ENCODE measurements around the gene TMEM63C. TPM values are rescaled to one million over a fixed set of nuclear protein-coding genes. Genes with fewer than 3 reads are reported as not detected.

TMEM63C gene
- total RNA-seq, 1 donor from 2014 or later = 1.4 TPM

DNA sequence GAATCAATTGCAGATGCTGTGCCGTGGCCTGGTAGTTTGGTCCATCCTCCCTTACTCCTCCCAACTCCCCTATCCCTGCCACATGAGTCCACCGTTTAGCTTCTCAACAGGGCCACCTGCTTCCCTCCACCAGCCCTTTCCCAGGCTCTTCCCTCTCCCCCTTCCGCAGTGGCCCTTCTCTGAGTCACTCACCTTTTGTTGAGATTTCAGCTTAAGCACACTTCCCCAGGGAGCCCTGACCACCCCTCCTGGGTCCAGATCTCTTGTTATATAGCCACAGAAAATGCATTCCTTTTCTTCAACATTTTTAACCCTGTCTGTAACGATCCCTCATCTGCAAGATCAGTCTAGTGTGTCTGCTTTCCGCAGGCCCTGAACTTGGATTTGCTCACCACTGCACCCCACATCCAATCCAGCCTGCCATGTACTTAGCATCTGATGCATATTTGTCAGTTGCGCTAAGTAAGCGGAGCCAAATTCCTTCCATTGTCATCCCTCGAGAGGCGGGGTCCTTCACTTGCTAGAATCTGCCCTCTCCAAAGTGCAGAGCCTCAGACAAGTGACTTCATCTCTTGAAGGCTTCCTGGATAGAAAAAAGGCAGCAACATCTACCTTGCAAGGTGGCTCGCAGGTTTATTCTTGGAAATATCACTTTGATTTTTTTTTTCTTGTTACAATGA is 41.1 kb downstream of the TMEM63C start:
- no peak for DNase-seq (ENCODE audit: low spot score)

DNA sequence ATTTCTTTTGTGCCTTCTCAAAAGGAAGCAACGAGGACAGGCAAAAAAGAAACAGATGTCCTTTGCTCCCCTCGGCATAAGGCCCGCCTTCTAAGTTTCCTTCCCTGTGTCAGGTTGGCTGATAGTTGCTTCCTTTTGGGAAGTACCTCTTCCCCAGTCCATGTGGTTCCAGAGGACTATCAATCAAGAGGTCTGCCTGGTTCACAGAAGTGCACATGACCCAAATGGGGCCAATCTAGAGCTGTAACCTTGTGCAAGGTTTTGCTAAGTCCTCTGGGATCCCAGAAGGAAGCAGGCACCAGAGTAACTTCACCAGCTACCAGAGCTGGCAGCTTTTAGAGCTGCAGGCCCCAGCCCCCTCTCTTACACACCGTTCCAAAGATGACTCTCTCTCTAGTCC is 42.6 kb downstream of the TMEM63C start:
- DNase-seq (ENCODE audit: low spot score) = no peak

DNA sequence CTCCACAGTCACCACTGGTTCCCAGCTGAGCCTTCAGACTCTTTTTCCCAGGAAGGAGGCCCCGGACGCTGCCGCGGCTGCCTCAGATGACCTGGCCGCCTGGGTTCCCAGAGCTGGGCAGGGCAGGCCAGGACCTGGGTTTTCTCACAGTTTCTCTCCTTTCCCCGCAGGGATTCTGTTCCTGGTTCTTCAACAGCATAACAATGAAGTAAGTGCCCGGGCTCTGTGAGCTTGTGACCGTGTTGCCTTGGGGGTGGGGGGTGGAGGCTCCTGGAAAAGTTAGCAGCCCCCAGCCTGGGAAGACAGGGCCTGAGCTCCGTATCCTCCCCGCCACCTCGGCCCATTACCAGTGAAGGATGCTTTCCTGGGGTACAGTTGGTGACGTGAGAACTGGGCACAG is 43.7 kb downstream of the TMEM63C start:
- no peak for DNase-seq (ENCODE audit: low spot score)

DNA sequence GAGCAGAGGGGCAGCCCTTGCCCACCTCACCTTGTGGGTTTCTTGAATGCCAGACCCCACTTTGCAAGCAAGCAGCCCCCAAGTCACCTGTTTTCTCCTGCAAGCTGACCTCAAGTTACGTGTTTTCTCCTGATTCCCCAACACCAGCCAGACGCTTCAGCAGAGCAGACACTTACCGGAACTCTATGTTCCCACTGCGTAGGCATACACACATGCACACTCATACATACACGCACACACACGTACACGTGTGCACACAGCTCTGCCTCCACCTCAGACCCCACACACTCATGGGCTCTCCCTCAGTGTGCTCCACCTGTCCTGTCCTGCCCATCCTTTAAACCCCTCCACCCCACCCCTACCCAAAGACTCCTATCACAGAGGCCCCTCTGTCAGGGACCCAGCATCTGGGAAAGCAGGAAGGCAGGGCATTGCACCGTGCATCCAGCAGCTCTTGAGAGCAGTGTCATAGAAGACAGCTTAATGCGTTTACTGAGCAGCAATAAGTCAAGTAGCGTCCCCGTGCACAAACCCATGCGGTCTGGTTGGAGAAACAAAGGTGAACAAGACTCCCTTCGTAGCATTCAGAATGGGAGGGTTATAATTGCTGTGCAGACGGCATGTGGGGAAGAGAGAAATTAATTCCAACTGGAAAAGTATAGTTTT is 44.4 kb downstream of the TMEM63C start:
- no peak for DNase-seq (ENCODE audit: low spot score)

DNA sequence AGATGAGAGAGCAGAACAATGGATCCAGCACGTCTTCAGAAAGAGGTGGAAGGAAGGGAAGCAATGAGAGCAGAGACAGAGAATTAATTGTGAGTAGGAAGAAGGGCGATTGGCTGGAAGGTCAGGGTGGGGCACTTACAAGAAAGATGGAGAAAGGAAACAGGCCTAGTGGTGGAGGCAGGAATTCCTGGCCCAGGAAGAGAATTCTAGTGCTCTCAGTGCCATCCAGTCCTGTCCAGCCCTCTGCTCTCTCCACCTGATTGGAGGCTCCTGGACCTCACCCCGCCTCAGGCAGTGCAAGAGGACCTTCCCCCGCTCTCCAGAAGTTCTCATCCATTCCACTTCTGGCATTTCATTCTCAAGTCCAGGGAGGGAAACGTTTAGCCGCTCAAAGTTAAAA is 46.5 kb downstream of the TMEM63C start:
- no peak for DNase-seq (ENCODE audit: low spot score)

DNA sequence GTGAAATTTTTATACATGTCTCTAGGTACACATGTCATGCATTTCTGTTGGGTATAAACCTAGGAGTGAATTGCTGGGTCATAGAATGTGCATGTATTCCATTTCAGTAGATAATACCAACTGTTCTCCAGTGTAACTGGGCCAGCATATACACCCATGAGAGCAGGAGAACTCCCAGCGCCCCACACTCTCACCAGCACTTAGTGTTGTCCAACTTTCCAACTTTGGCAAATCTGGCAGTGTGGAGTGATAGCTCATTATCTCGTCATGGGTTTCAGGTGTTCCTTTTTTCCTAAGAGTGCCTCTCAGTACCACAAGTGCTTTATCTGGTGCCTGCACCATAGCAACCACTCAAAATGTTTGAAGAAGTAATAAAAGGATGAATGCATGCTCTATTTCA is 49.3 kb downstream of the TMEM63C start:
- DNase-seq (ENCODE audit: low spot score) = no peak

DNA sequence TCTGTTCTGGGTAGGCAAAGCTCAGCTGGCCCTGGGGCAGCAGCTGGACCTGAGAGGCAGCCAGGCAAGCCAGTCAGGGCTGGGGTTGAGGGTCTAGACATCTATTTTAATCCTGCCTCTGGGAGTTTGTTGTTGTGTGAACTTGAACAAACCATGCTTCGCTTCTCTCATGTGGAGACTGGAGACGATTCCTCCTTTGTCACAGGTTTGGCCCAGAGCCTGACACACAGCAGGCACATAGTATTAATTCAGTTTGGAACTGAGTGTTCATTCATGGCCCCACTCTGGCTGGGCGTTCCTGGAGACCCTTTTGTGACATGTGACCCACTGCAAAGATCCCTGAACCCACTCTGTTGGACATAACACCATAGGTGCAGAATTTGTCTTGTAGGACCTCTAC is 50.1 kb downstream of the TMEM63C start:
- no peak for DNase-seq (ENCODE audit: low spot score)

DNA sequence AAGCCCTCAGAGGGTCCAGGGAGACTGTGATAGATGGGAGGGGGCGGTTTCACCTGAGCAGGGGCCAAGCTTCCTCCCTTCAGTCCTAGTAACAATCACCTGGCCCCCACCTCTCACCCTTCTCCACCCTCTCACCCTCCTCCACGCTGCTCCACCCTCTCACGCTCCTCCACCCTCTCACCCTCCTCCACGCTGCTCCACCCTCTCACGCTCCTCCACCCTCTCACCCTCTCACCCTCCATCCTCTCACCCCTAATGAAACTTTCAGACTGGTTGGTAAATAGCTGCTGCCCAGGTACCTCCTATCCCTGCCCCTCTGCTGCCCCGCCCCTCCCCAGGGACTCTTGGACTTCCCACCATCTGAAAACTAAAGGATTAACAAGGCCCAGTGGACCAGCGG is 55.2 kb downstream of the TMEM63C start:
- no peak for DNase-seq (ENCODE audit: low spot score)

DNA sequence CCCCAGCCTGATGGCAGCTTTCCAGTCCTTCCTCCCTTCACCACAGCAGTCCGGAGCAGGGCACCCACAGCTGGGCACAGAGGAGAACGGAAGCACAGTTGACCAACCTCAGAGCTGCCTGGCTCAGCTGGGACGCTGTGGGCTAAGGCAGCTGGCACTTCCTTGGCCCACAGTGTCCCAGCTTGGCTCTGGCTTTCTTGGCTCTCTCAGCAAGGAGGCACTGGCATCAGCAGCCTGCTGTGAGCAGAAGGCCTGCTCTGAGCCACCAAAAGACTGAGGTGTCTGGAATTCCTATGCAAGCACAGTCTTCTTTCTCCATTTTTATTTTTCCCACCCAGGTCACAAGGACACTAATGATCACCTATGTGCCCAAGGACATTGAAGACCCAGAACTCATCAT is 56.8 kb downstream of the TMEM63C start:
- no peak for DNase-seq (ENCODE audit: low spot score)

DNA sequence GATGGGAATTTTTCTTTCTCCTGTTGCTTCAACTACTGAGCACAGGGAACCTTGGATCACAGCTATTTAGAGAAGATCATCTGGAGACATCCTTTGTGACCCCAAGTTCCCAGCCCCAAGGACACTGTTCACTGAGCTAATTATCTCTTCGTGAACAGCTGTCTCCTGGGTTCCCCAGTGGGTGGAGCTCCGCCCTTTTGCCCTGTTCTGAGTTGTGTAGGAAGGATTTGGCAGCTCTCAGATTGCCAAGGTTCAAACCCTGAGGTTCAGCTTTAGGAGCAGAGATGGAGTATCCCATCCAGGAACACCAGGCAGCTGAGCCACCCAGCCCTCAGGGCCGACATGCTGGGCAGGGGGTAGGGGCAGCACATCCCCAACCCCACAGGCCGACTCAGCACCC is 57.4 kb downstream of the TMEM63C start:
- no peak for DNase-seq (ENCODE audit: low spot score)

DNA sequence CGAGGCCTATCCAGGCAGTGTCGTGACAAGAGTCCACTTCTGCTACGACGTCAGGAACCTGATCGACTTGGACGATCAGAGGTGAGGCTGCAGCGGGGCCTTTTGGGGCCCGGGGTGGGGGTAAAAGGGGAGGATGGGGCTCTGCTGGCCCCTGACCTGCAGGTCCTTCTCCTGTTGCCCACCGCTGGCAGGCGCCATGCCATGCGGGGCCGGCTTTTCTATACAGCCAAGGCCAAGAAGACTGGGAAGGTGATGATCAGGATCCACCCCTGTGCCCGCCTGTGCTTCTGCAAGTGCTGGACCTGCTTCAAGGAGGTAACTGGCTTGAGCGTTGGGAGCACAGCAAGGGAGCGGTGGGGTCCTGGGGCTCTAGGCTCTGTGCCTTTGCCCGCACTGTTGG is 57.8 kb downstream of the TMEM63C start:
- no peak for DNase-seq (ENCODE audit: low spot score)

DNA sequence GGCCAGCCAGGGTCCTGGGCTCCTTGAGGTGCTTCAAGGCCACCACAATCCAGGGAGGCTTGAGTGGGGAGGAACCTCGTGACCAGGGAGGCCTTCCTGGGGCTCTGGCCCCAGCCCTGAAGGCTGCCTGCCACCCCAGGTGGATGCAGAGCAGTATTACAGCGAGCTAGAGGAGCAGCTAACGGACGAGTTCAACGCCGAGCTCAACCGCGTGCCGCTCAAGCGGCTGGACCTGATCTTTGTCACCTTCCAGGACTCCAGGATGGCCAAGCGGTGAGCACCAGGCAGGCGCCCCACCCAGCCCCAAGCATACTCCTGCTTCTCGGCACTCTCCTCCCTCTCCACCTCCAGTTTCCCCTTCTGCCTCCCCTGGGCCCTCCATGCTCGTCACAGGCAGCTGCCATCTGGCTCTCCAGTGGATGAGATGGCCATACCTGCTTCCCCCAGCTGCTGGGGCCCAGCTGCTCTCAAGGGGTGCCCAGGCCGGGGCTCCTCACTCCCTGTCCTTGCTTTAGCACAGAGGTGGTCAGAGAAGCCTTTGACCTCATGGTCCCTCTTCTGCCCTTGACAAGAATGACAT is 58.8 kb downstream of the TMEM63C start:
- DNase-seq (ENCODE audit: low spot score) = no peak

DNA sequence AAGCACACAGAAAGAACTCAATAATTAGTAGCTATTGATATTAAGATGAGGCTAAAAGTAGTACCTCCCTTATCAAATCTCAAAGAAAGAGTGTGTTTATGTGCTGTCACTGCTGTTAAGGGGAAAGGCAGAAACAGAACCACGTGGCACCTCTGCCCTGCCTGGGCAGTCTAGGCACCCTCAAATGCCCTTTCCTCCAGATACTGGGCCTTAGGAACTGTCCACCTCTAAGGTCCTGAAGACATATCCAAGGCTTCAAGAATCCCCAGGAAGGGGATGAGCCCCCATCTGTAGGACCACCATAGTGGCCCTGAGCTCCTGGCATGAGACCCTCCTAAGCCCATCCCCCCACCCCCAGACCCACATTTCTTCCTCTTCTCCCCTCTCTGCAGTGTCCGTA is 60.4 kb downstream of the TMEM63C start:
- no peak for DNase-seq (ENCODE audit: low spot score)

DNA sequence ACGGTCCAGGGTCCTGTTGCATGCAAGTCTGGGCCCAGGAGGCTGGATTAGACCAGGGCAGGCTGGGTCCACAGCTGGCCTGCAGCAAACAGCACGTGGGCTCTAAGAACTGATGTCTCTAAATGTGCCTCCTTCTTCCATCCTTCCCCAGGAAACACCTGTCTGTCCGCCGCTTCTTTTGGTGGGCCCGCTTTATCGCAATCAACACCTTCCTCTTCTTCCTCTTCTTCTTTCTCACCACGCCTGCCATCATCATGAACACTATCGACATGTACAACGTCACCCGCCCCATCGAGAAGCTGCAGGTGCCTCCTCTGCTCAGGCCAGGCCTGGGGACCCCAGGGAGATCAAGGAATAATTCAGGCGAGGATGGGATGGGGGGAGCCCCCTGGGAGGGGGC is 61.2 kb downstream of the TMEM63C start:
- DNase-seq (ENCODE audit: low spot score) = no peak

DNA sequence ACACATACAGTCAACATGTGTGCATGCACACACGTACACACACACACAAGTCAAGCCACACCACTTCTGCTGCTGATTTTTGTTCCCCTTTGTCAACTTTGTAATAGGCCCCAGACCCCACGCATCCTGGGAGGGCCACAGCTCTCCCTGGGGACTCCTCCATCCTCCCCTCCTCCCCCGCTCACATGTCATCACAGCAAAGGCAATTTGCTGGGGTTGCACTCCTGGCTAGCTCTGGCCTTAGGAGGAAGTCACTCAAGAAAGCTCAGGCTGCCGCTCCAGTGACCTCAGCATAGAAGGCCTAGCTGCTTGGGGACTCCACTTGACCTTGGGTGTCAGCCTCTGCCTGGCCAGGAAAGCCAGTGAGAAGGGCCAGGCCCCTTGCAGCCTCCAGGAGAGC is 62.3 kb downstream of the TMEM63C start:
- DNase-seq (ENCODE audit: low spot score) = no peak

DNA sequence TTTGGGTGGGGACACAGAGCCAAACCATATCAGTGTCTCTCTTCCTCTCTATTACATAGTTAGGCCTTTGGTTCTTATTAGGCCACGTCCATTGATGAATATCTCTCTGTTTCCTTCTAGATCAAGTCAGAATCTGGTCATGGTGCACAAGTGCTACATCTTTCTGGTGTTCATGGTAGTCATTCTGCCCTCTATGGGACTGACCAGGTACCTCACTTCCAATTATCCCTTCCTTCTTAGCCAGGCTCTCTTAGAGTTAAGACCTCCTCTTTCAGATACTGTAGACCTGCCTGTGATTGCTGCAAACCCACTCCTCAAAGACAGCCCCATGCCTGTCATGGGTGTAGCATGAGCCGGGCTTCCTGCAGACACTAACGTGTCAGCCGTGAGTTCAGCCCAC is 64.2 kb downstream of the TMEM63C start:
- no peak for DNase-seq (ENCODE audit: low spot score)

DNA sequence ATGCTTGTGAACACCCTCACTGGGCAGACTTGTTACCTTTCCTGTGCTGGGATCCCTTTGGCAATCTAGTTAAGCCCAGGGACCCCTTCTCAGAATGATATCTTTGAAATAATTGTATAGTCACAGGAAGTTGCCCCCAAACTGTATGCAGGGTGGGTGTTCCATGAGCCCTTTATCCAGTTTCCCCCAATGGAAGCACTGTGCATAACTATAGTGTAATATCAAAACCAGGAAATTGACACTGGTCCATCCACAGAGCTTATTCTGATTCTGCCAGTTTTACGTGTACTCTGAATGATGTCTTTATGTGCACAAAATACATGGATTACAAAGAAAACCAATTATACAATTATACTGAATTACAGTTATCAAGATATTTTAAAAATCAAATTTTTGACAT is 65.2 kb downstream of the TMEM63C start:
- no peak for DNase-seq (ENCODE audit: low spot score)

DNA sequence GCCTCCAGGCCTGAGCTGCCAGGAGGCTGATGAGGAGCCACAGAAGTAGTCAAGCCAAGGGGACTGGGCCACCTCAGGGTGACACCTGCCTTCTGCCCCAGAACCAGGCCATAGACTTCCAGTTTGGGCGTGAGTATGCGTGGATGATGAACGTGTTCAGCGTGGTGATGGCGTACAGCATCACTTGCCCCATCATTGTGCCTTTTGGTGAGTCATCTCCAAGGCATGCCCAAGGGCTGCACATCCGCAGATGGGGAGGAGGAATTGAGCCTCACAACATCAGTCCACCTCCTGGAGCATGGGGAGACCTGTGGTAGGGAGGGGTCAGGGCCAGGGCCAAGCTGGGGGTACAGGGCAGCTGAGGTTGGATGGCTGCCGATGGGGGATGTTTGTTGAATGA is 67.1 kb downstream of the TMEM63C start:
- DNase-seq (ENCODE audit: low spot score) = no peak

DNA sequence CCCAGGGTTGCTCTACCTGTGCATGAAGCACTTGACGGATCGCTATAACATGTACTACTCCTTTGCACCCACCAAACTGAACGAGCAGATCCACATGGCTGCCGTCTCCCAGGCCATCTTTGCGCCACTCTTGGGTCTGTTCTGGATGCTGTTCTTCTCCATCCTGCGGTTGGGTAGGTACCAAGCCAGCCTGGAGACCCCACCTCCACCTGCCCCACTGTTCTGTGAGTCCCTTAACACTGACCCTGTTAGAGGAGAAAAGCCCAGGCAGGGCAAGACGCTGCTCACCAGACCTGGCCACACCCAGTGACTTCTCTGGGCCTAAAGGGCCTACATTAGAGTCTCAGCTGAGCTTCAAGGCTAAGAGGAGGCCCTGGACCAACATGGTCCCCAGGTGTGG is 67.7 kb downstream of the TMEM63C start:
- no peak for DNase-seq (ENCODE audit: low spot score)

DNA sequence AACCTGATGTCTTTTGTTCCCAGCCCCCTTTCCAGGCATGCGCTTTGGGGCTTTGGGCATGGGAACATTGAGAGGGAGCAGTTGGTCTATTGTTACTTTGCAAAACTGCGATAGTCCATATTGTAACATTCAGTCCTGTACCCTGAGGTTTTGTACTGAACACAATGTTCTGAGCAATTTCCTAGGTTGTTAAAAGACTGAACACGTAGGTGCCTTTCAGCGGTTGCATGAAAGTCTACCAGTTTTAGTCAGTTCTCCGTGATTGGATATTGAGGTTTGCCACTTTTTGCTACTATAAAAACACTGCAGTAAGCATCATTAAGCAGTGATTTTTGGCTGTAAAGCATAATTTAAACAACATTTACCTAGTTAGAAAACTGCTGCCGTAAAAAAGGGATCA is 69.3 kb downstream of the TMEM63C start:
- DNase-seq (ENCODE audit: low spot score) = no peak

DNA sequence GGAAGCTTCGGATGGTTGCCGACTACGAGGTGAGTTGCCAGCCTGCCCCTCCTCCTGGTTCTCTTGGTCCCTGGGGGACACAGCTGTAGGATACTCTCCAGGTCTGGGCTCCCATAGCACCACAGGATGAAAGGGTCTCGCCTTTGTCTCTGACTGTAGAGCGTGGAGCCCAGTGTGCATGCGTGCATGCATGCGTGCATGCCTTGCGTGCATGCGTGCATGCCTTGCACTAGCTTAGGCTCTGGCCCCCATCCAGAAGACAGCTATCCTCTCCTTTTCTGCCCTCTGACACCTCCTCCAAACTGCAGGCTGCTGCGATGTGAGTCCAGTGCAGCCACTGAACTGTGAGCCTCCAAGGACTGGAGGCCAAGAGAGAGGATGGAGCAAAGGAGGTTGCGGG is 70.3 kb downstream of the TMEM63C start:
- no peak for DNase-seq (ENCODE audit: low spot score)

DNA sequence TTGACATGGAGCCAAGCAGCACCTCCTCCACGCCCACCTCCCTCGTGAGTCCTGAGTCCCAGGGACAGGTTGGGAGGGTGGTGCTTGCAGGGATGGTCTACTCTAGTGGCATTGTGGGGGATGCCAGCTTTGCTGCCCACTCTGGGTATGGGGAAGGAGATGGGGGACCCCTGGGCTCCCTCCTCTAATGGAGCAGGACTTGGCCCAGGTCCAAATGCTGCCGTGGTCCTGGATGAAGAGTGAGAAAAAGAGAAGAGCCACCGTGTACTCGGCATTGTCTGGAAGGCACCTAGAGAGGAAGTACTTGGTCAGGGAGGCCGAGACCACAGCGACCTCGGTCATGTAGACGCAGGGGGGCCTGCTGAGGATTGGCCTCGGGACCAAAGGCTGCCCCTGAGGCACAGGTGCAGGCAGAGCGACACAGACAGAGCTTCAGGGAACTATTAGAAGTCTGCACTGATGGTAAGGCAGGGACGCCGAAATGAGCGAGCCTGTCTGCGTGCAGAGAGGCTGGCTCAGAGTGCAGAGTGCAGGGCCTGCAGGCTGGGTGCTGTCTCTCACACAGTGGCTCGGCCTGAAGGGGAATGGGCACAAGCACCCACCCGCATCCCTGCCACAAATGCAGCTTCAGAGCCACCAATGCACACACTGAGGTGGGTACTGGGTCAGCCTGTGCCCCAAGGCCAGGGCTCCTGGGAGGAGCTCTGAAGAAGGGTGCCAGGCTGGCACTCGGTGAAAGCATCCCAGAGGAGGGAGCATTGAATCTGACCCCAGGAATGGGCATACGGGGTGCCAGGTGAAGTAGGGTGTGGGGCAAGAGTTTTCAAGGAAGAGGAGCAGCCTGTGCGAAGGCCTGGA is 72.0 kb downstream of the TMEM63C start:
- DNase-seq (ENCODE audit: low spot score) = no peak

DNA sequence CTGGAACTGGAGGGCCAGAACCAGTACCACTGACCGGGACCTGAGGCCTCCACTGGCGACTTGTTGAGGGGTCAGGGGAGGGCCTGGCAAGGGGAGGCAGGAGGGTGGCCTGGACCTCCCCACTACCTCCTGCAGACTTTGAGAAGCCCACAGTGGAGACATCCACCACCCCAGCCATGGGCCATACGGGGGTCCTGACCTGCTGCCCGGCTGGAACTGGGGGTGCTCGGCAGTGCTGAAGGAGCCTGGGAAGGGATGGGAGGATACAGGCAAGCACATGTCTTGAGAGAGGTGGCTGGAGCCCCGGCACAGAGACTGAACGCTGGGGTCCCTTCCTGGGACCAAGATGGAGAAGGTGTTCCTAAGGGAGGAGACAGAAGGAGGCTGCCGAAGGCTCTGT is 75.1 kb downstream of the TMEM63C start:
- DNase-seq (ENCODE audit: low spot score) = no peak

Data from mucosa of gallbladder (tissue), 1 donor.